K562 (cell line): Measurements from ENCODE around the gene TFEB. TPM values are rescaled to one million over a fixed set of nuclear protein-coding genes. Genes with fewer than 3 reads are reported as not detected.

Source experiments
- ATAC-seq: fragments of 200-7000 bp; cut with Tn5 transposase; 3 replicates; pipeline ENCODE4 v1.9.1; 2020; ENCODE audit warnings: moderate library complexity
- BruUV-seq: library from RNA; stranded (reverse); fragments of 400-500 nt; replicated peaks from 2 replicates; lab custom pipeline; 2021; lab: Mats Ljungman, UMichigan
- CTCF ChIA-PET: fragments of 300-600 bp; formaldehyde crosslinking; extraction: SDS; loops from one replicate; lab custom pipeline; 2021; ENCODE audit warnings: low intra/inter-chr PET ratio; lab: Yijun Ruan, JAX
- POLR2A ChIA-PET: fragments of 300-600, 350-650 bp; sonication (Branson Sonifier 250); formaldehyde crosslinking; extraction: SDS; loops from one replicate; lab custom pipeline; 2021; ENCODE audit warnings: antibody characterized with exemption, inconsistent platforms; lab: Yijun Ruan, JAX
- DNase-seq, 4 experiments: peaks; one replicate each; pipeline versions ENCODE4 v3.0.0 to v3.0.0-alpha.2; 2011 to 2018; ENCODE audit warnings: low spot score in 3 of 4, mixed read lengths in 3 of 4; ENCODE audit errors: extremely low read depth in 1 of 4
- FAIRE-seq: peaks from 2 replicates; lab custom pipeline; 2011; peaks lifted over from hg19 to GRCh38; lab: Jason Lieb, UNC
- H2AFZ ChIP-seq: 2 replicates; pipeline ENCODE4 v1.6.0; 2011; ENCODE audit warnings: low read depth, low read length, control low read depth, inconsistent platforms
- H3K27ac ChIP-seq: fragments of 200-600 bp; 3 replicates; pipeline ENCODE4 v1.8.0; 2011; ENCODE audit warnings: low read depth, mild to moderate bottlenecking, control low read depth, inconsistent platforms, low read length, moderate library complexity, mixed read lengths; ENCODE audit errors: extremely low read depth
- H3K27me3 ChIP-seq, 2 experiments: fragments of 300-600 bp in 1 of 2; 2 replicates in 1 of 2; 3 replicates in 1 of 2; pipeline versions ENCODE4 v1.6.0 to v1.8.0; 2011; ENCODE audit warnings: inconsistent platforms in 2 of 2, low read length in 2 of 2, mild to moderate bottlenecking in 1 of 2, mixed read lengths in 1 of 2, moderate library complexity in 1 of 2; ENCODE audit not compliant: control insufficient read depth in 2 of 2, insufficient read depth in 2 of 2
- H3K36me3 ChIP-seq: fragments of 300-600 bp; 3 replicates; pipeline ENCODE4 v1.8.0; 2011; ENCODE audit warnings: mild to moderate bottlenecking, low read length, inconsistent platforms; ENCODE audit not compliant: control insufficient read depth, insufficient read depth
- H3K4me1 ChIP-seq, 2 experiments: fragments of 200-600 bp in 1 of 2; replicated peaks in 1 of 2; 2 replicates in 1 of 2; 3 replicates in 1 of 2; pipeline versions ENCODE4 v1.5.1 to v1.8.0; 2011; ENCODE audit warnings: inconsistent platforms in 2 of 2, low read length in 2 of 2, mild to moderate bottlenecking in 1 of 2, mixed read lengths in 1 of 2, moderate library complexity in 1 of 2; ENCODE audit not compliant: control insufficient read depth in 2 of 2, insufficient read depth in 2 of 2
- H3K4me2 ChIP-seq: 2 replicates; pipeline ENCODE4 v1.6.1; 2011; ENCODE audit warnings: low read length, control low read depth, inconsistent platforms, mixed read lengths; ENCODE audit not compliant: insufficient read depth
- H3K4me3 ChIP-seq: fragments of 200-600 bp; sonication (generic), shearing (Covaris generic); 2 replicates; pipeline ENCODE4 v1.5.1; 2016; ENCODE audit warnings: control low read depth, inconsistent platforms
- H3K79me2 ChIP-seq: fragments of 200-600 bp; 3 replicates; pipeline ENCODE4 v1.8.0; 2011; ENCODE audit warnings: low read length, inconsistent platforms; ENCODE audit not compliant: control insufficient read depth, insufficient read depth
- H3K9ac ChIP-seq, 2 experiments: 2 replicates each; pipeline versions ENCODE4 v1.6.0 to v1.6.1; 2011; ENCODE audit warnings: low read depth in 2 of 2, low read length in 2 of 2, control low read depth in 1 of 2, inconsistent platforms in 1 of 2, mild to moderate bottlenecking in 1 of 2, mixed read lengths in 1 of 2; ENCODE audit not compliant: insufficient read depth in 1 of 2
- H3K9me1 ChIP-seq: one replicate; pipeline ENCODE4 v1.6.0; 2011; ENCODE audit warnings: inconsistent platforms, mild to moderate bottlenecking, low read length, moderate library complexity; ENCODE audit not compliant: control insufficient read depth, insufficient read depth
- H3K9me3 ChIP-seq: replicated peaks from 2 replicates; pipeline ENCODE4 v1.5.1; 2011; ENCODE audit warnings: low read depth, low read length, inconsistent platforms; ENCODE audit not compliant: control insufficient read depth, insufficient read depth
- H4K20me1 ChIP-seq: replicated peaks from 2 replicates; pipeline ENCODE4 v1.6.1; 2011; ENCODE audit warnings: low read length, inconsistent platforms, mixed read lengths; ENCODE audit not compliant: control insufficient read depth, insufficient read depth
- KDM2B ChIP-seq: fragments of 250-450 bp; sonication (Bioruptor Pico); IDR thresholded peaks from 2 replicates; pipeline ENCODE4 v1.8.0; 2021; ENCODE audit warnings: mild to moderate bottlenecking, moderate library complexity
- RAD21 ChIP-seq, 2 experiments: fragments of 250-450 bp in 1 of 2; fragments of 450-650 bp in 1 of 2; sonication (Bioruptor Pico) in 1 of 2; formaldehyde crosslinking in 1 of 2; IDR thresholded peaks in 1 of 2; conservative IDR thresholded peaks in 1 of 2; 2 replicates each; pipeline versions ENCODE4 v1.4.0 to v1.8.0; 2020 to 2022; ENCODE audit warnings: mild to moderate bottlenecking in 2 of 2, moderate library complexity in 1 of 2
- RBFOX2 ChIP-seq: fragments of 200-400 bp; formaldehyde crosslinking; IDR thresholded peaks from 2 replicates; pipeline ENCODE4 v1.6.1; 2017; ENCODE audit warnings: low read depth, mild to moderate bottlenecking, low read length, moderate library complexity
- THRB ChIP-seq: fragments of 450-650 bp; formaldehyde crosslinking; conservative IDR thresholded peaks from 2 replicates; pipeline ENCODE4 v1.4.0; 2022; ENCODE audit warnings: mild to moderate bottlenecking, missing genetic modification characterization
- ZFPM2 ChIP-seq: fragments of 250-450 bp; sonication (Bioruptor Pico); IDR thresholded peaks from 2 replicates; pipeline ENCODE4 v1.5.1; 2022; ENCODE audit warnings: mild to moderate bottlenecking
- WGBS: fragments of 100-300 bp; shearing (Covaris generic); methylation state at CpG from one replicate; pipeline ENCODE4 v1.1.6; 2016; ENCODE audit warnings: low coverage, mixed read lengths; ENCODE audit not compliant: insufficient coverage; ENCODE audit errors: missing lambda C conversion rate; 5-methylcytosine and 5-hydroxymethylcytosine counted together
- in situ Hi-C: fragments of 300-500 bp; cut with MboI; formaldehyde crosslinking; loops from 4 replicates; pipeline ENCODE4 v1.15.0; 2018; ENCODE audit warnings: inconsistent platforms, mixed read lengths
- intact Hi-C: fragments of 100-400 bp; cut with micrococcal nuclease; formaldehyde crosslinking; loops from 2 replicates; pipeline ENCODE4 v1.14.2; 2022
- polyA plus RNA-seq, 8 experiments: library from polyadenylated mRNA; depleted of rRNA in 4 of 8; stranded (reverse) in 5 of 8; unstranded in 3 of 8; fragments of >200 nt; fragmentation: Nextera tagmentation in 2 of 8; fragmentation: Illumina TruSeq in 1 of 8; extraction: Ambion mirVana in 2 of 8; extraction: Trizol in 1 of 8; gene quantifications; 2 replicates each; pipeline versions ENCODE4 v1.2.1 to v1.2.3, GENCODE V29; 2011 to 2014; ENCODE audit warnings: inconsistent platforms in 1 of 8, missing spikeins in 1 of 8
- total RNA-seq, 7 experiments: library from RNA; depleted of rRNA in 6 of 7; stranded (reverse); fragments of >200 nt in 6 of 7; fragmentation: Illumina TruSeq in 2 of 7; extraction: Trizol in 2 of 7; gene quantifications; 2 replicates each; pipeline versions ENCODE4 v1.2.1 to v1.2.3, GENCODE V29; 2011 to 2021; ENCODE audit warnings: low replicate concordance in 1 of 7
- TF ChIP-seq, protein P1 (sequence below), 2 experiments: fragments of 450-650 bp; formaldehyde crosslinking in 1 of 2; IDR thresholded peaks; 2 replicates each; pipeline versions ENCODE4 v1.4.0 to v1.6.1; 2014 to 2020; ENCODE audit warnings: mild to moderate bottlenecking in 2 of 2, borderline replicate concordance in 1 of 2, low read depth in 1 of 2

The TFEB gene
- total and polyA plus RNA-seq, 9 of the 15 experiments (the other 6 are each of a cell fraction or from before 2014, with no cell fraction given) = 0.04 to 4.7 (median 2.0) TPM

- Histone ChIP-seq H3K27ac (no peak overlapping the region), H4K20me1 (peaks cover 8% of the 10 kb centered on the region; the same call in 1 of the 2 replicates), H2AFZ (peak overlapping the region; percentile 47), H3K4me1 (peaks cover 0 to 15% of the 10 kb centered on the region in 2 experiments; a peak in 2 of 5 replicates), H3K4me3 (no peak overlapping the region), H3K9me3 (no peaks in the 10 kb centered on the region), H3K9me1 (no peaks in the 10 kb centered on the region), H3K4me2 (peak overlapping the region; percentile 5; the same call in 1 of the 2 replicates), H3K36me3 (no peaks in the 10 kb centered on the region), H3K27me3 (peaks cover 12 to 35% of the 10 kb centered on the region in 2 experiments; a peak in 4 of 5 replicates), H3K79me2 (no peaks in the 10 kb centered on the region), H3K9ac (peak overlapping the region in 1 of 2 experiments; percentile 78; a peak in 2 of 4 replicates)
- POLR2A ChIA-PET = interaction anchor here (0.6 to 1.1 kb wide), 4 partner anchors 15 to 566 kb away, joined by 3 to 4 read pairs (median 3); no protein-coding TSS in a partner anchor
- no TSS peak for BruUV-seq
- WGBS = 10% methylated on average over 33 of the region's 38 CpGs
- DNase-seq = peak; percentile 86 to 94 (median 92)
- in situ Hi-C loops (loop anchor here (5.0 kb wide), 2 partner anchors 81 to 311 kb away; no protein-coding TSS in a partner anchor), intact Hi-C loops (loop anchor here (2.0 kb wide), 1 partner anchor 259 kb away; no protein-coding TSS in a partner anchor)
- peak; percentile 82 for FAIRE-seq
- peak; percentile 95 for ATAC-seq
- CTCF ChIA-PET = interaction anchor here (0.8 to 3.9 kb wide), 8 partner anchors 81 to 377 kb away, joined by 3 to 150 read pairs (median 9); partner anchors contain the start of gene FRS3
- TF ChIP-seq KDM2B (CRISPR knock-in tag) (no peak), RBFOX2 (peak; percentile 39; the same call in 1 of the 2 replicates), RAD21 (CRISPR knock-in tag; conservative IDR thresholded peaks at IDR 0.05 in 1 of 2, IDR thresholded peaks at IDR 0.05 in 1 of 2) (peak; percentile 84 to 94), THRB (CRISPR knock-in tag) (0 out of 2 replicates have a peak, but pooled peaks have one; percentile 9), ZFPM2 (CRISPR knock-in tag) (no peak)
- TF ChIP-seq, protein P1, sequence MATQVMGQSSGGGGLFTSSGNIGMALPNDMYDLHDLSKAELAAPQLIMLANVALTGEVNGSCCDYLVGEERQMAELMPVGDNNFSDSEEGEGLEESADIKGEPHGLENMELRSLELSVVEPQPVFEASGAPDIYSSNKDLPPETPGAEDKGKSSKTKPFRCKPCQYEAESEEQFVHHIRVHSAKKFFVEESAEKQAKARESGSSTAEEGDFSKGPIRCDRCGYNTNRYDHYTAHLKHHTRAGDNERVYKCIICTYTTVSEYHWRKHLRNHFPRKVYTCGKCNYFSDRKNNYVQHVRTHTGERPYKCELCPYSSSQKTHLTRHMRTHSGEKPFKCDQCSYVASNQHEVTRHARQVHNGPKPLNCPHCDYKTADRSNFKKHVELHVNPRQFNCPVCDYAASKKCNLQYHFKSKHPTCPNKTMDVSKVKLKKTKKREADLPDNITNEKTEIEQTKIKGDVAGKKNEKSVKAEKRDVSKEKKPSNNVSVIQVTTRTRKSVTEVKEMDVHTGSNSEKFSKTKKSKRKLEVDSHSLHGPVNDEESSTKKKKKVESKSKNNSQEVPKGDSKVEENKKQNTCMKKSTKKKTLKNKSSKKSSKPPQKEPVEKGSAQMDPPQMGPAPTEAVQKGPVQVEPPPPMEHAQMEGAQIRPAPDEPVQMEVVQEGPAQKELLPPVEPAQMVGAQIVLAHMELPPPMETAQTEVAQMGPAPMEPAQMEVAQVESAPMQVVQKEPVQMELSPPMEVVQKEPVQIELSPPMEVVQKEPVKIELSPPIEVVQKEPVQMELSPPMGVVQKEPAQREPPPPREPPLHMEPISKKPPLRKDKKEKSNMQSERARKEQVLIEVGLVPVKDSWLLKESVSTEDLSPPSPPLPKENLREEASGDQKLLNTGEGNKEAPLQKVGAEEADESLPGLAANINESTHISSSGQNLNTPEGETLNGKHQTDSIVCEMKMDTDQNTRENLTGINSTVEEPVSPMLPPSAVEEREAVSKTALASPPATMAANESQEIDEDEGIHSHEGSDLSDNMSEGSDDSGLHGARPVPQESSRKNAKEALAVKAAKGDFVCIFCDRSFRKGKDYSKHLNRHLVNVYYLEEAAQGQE (IDR thresholded peaks at IDR 0.05; ENCODE audit: borderline replicate concordance) = peak; percentile 80
- TF ChIP-seq, protein P1 (CRISPR knock-in tag; IDR thresholded peaks at IDR 0.05; ENCODE audit: low read depth) = no peak
Measured at GRCh38 chr6:41683523-41684310, 51.7 kb downstream of the TFEB start.
